ENCODE results near the gene ZSCAN30.
"Not testable (repeated sequence)": the region's sequence is repeated elsewhere in the genome, so short reads cannot be mapped to it uniquely, and the experiment has no call there.

DNA sequence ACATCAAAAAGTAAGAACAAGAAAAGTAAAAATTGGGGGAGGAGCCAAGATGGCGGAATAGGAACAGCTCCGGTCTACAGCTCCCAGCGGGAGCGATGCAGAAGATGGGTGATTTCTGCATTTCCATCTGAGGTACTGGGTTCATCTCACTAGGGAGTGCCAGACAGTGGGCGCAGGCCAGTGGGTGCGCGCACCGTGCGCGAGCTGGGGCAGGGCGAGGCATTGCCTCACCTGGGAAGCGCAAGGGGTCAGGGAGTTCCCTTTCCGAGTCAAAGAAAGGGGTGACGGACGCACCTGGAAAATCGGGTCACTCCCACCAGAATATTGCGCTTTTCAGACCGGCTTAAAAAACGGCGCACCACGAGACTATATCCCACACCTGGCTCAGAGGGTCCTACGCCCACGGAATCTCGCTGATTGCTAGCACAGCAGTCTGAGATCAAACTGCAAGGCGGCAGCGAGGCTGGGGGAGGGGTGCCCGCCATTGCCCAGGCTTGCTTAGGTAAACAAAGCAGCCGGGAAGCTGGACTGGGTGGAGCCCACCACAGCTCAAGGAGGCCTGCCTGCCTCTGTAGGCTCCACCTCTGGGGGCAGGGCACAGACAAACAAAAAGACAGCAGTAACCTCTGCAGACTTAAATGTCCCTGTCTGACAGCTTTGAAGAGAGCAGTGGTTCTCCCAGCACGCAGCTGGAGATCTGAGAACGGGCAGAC lies 84.1 kb downstream of the ZSCAN30 start:
- TF ChIP-seq ZNF274 (IDR thresholded peaks at IDR 0.05; ENCODE audit: low read depth, low read length); YY1 (IDR thresholded peaks at IDR 0.05; ENCODE audit: insufficient read depth, insufficient read length): not testable (repeated sequence)

Measured in NT2/D1 (cell line).